NCI-H2081 treated with DMSO at 0.1 percent for 48 hours (cell line): ENCODE results near the gene TEX28.
"Not testable (repeated sequence)": the region's sequence is repeated elsewhere in the genome, so short reads cannot be mapped to it uniquely, and the experiment has no call there.

Source experiments
- DNase-seq: peaks from one replicate; lab custom pipeline; 2025; lab: John Stamatoyannopoulos, UW

Gene TEX28

GRCh38 chrX:154310616-154311536, 16.0 kb upstream of the TEX28 start:
- no peak for DNase-seq

GRCh38 chrX:154309041-154309775, 14.3 kb upstream of the TEX28 start:
- no peak for DNase-seq

- no peak for DNase-seq
Observed at GRCh38 chrX:154308108-154308946, 13.4 kb upstream of the TEX28 start.

GRCh38 chrX:154307202-154307601, 12.3 kb upstream of the TEX28 start:
- DNase-seq = no peak

GRCh38 chrX:154305541-154306205, 10.7 kb upstream of the TEX28 start:
- no peak for DNase-seq

- DNase-seq = no peak
Observed at GRCh38 chrX:154304846-154305245, 9.9 kb upstream of the TEX28 start.

GRCh38 chrX:154303476-154303875, 8.6 kb upstream of the TEX28 start:
- no peak for DNase-seq

GRCh38 chrX:154302998-154303397, 8.1 kb upstream of the TEX28 start:
- DNase-seq = not testable (repeated sequence)

GRCh38 chrX:154300816-154301215, 5.9 kb upstream of the TEX28 start:
- no peak for DNase-seq

GRCh38 chrX:154298312-154298711, 3.4 kb upstream of the TEX28 start:
- no peak for DNase-seq

- DNase-seq = no peak
Observed at GRCh38 chrX:154296731-154297130, 1.8 kb upstream of the TEX28 start.

GRCh38 chrX:154295664-154296310, 863 bp upstream of the TEX28 start, which contains the start of gene TKTL1:
TSS of gene TKTL1 (plus strand) at chrX:154295795. CDS start at chrX:154295860, 65 bp downstream.
- no peak for DNase-seq

GRCh38 chrX:154286406-154286805, 8.5 kb downstream of the TEX28 start:
- DNase-seq = not testable (repeated sequence)

GRCh38 chrX:154284489-154285338, 10.2 kb downstream of the TEX28 start:
- DNase-seq = not testable (repeated sequence)

GRCh38 chrX:154269245-154269644, 25.7 kb downstream of the TEX28 start:
- not testable (repeated sequence) for DNase-seq

GRCh38 chrX:154263072-154263471, 31.9 kb downstream of the TEX28 start:
- not testable (repeated sequence) for DNase-seq

- not testable (repeated sequence) for DNase-seq
Observed at GRCh38 chrX:154258711-154259110, 36.2 kb downstream of the TEX28 start.

- DNase-seq = not testable (repeated sequence)
Observed at GRCh38 chrX:154257282-154257681, 37.6 kb downstream of the TEX28 start, which contains the start of gene OPN1MW3. TSS of gene OPN1MW3 (plus strand) at chrX:154257582. CDS start at chrX:154257620, 38 bp downstream.

- not testable (repeated sequence) for DNase-seq
Observed at GRCh38 chrX:154248076-154248475, 46.8 kb downstream of the TEX28 start.
